HTERT RPE-1 (cell line): ENCODE results near the gene TDRD10.
"Not testable (repeated sequence)": the region's sequence is repeated elsewhere in the genome, so short reads cannot be mapped to it uniquely, and the experiment has no call there.

Experiments used
- in situ Hi-C: fragments of 300-500 bp; cut with MboI; formaldehyde crosslinking; loops from 4 replicates; pipeline ENCODE4 v1.14.3; 2020; ENCODE audit warnings: low sequenced_read_pairs

TDRD10 gene

GRCh38 chr1:154479764-154480421 lies 22.1 kb upstream of the TDRD10 start:
- in situ Hi-C loops = no loop called here

DNA sequence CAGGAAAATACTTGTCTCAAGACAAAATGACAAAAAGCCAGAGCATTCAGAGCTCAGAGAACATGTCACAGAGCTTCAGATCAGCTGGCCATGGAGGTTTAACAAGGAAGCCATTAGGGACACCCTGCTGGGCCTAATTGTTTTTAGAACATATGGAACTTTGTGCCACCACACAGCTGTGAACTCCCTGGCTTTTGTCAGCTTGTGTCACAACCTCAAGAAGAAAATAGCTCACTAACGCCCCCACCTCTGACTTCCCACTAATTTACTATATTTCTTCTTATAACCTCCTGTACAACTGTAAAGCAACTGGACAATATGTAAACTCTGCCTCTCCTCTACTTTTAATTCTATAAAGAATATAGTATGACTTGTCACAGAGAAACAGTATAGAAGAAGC lies 21.0 kb upstream of the TDRD10 start:
- in situ Hi-C loops = no loop called here

- in situ Hi-C loops = no loop called here
Measured at GRCh38 chr1:154483941-154484803, 17.8 kb upstream of the TDRD10 start.

DNA sequence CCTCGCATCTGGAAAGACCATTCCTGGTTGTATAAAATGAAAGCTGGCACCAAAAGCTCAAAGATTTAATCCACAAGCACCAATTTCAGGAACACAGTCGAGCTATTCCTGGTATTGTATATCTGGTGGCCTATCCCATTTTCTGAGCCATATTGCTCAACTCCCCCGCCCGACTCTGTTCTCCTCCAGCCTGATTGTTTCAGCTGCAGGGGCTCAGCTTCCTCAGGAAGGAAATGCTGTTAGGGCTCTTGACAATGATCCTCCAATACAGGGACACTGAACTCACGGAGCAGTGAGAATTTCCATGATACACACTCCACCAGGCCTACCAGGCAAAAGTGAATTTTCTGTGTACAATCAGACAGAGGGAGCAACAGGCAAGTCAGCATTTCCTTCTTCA lies 16.9 kb upstream of the TDRD10 start:
- in situ Hi-C loops = no loop called here

- in situ Hi-C loops = no loop called here
Measured at GRCh38 chr1:154485910-154486496, 16.0 kb upstream of the TDRD10 start.

DNA sequence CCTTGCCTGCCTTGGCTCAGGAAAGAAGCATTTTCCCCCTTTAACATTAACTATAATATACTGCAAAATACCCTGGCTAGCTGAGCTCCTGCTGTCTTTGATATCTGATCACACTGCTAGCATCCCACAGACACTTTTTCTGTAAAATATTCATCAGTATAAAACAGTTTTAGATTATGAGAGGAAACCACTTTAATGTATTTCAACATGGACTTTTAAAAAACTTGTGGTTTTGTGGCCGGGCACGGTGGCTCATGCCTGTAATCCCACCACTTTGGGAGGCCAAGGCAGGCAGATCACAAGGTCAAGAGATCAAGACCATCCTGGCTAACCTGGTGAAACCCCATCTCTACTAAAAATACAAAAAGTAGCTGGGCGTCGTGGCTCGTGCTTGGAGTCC lies 15.3 kb upstream of the TDRD10 start:
- in situ Hi-C loops = not testable (repeated sequence)

GRCh38 chr1:154488922-154489321 lies 13.1 kb upstream of the TDRD10 start:
- in situ Hi-C loops = no loop called here

- in situ Hi-C loops = no loop called here
Measured at GRCh38 chr1:154489695-154490274, 12.2 kb upstream of the TDRD10 start.

DNA sequence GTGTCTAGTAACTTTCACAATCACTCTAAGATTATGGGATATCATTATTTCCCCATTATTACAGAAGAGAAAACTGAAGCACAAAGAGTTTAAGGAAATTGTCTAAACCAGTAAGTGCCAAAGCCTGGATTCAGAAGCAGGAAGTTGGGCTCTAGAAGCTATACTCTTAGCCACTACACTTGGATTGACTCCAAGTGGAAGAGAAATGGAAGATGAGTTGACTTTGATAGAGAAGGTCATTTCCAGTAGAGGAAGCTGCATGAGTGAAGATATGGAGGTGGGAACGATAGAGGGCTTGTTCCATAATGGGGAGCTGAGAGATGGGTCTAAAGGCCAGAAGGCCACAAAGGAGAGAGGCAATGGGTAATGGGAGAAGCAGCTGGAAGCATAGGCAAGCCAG lies 11.7 kb upstream of the TDRD10 start:
- in situ Hi-C loops = no loop called here

DNA sequence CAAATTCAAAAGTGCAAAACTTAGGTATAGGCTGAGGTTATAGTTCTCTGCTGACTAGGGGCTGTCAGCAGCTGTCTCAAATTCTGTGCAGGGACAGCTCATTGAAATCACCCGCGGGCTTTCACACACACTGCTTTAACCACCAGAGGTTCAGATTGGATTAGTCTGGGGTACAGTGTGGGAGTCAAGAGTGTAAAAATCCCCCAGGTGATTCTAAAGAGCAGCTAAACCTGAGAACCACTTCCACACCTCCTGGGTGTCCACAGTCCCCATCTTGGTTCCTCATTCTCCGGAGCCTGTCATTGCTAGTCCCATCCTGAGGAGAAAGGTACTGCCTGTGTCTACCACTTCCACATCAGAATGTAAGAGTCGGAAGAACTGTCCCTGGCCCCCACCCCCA lies 9.9 kb upstream of the TDRD10 start:
- in situ Hi-C loops = no loop called here

DNA sequence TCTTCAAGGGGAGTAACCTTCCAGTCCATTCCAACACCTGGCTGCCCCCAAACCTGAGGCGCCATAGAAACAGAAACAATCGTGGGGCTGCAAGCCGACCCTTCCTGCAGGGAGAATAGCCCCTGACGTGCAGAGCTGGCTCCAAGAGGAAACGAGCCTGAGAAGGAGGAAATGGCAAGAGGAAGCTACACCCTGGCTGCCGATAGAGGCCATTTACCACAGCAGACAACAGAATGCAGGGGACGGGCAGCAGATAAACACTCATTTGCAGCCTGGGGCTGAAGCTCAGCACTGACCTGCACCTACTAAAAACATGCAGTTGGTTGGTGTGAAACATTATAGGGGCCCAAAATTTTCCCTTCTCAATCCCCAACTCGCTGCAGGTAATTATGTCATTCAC lies 8.7 kb upstream of the TDRD10 start:
- in situ Hi-C loops = no loop called here

- in situ Hi-C loops = no loop called here
Measured at GRCh38 chr1:154495496-154496273, 6.3 kb upstream of the TDRD10 start.

GRCh38 chr1:154496383-154496782 lies 5.6 kb upstream of the TDRD10 start:
- in situ Hi-C loops = no loop called here

GRCh38 chr1:154497026-154497806 lies 4.8 kb upstream of the TDRD10 start:
- in situ Hi-C loops = no loop called here

- in situ Hi-C loops = no loop called here
Measured at GRCh38 chr1:154499446-154499845, 2.6 kb upstream of the TDRD10 start.

GRCh38 chr1:154500533-154500932 lies 1.5 kb upstream of the TDRD10 start:
- in situ Hi-C loops = no loop called here

DNA sequence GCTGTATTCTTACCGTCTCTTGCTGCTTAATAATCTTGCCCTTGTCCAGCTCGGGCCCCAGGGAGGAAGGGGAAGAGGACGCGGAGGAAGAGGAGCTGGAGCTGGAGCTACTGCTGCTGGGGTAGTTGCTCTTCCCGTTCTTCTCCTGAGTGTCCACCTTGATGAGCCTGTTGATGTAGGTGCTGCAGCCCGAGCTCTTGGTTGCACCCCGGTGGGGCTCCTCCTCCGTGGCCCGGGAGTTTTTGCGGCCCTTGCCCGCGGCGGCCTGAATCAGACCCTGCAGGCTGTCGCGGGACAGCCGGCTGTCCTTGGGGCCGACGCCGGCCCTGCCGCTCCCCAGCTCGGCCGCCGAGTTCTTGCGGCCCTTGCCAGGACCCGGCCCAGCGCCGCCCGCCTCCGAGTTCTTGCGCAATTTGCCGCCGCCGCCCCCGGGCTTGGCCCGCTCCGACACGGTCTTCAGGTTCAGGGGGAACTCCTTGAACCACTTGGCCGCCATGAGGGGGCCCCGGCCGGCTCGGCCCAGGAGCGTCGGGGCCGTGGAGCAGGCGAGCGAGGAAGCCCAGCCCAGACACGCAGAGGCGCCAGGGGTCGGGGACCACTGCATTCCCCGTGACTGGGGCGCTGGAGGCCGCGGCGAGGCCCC lies 475 bp upstream of the TDRD10 start:
- in situ Hi-C loops = no loop called here

DNA sequence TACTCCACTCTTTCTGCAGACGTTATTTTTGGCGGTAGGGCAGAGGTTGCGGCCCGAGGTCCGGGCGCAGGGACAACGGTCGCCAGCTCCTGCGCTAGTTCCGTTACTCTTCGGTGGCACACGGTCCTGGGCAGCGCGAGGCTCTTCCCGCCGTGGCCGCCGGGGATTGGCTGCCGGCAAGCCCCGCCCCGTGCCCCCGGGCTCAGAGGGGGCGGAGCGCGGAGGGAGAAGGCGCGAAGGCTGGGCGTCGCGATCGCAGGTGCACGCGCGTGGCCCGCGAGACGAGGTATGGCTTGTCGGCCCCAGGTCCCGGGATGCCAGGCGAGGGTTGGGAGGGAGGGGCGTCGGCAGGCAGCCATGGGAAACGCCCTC lies 711 bp downstream of the TDRD10 start:
- in situ Hi-C loops = no loop called here

DNA sequence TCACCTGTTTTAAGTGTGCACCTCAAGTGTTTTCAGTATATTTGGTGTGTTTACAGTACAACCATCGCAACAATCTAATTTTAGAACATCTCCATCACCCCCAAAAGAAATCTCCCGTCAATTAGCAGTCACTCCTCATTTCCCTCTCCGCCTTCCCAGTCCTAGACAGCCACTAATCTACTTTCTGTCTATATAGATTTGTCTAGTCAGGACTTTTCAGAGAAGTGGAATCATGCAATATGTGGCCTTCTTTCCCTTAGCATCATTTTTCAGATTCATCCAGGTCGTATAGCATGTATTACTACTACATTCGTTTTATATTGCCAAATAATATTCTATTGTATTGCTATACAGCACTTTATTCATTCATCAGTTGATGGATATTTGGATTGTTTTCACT lies 1.9 kb downstream of the TDRD10 start:
- in situ Hi-C loops = no loop called here

- in situ Hi-C loops = no loop called here
Measured at GRCh38 chr1:154512760-154513159, 10.7 kb downstream of the TDRD10 start.
